ENCODE measurements around the gene MMP17. TPM values are rescaled to one million over a fixed set of nuclear protein-coding genes. Genes with fewer than 3 reads are reported as not detected.
"Not testable (repeated sequence)": the region's sequence is repeated elsewhere in the genome, so short reads cannot be mapped to it uniquely, and the experiment has no call there.

The MMP17 gene
- total RNA-seq, 1 donor from 2014 or later: 14.1 TPM

- Mint-ChIP-seq H3K27me3 (peaks cover 3% of the 10 kb centered on the region), H3K9me3 (peaks cover 10% of the 10 kb centered on the region), H3K36me3 (peaks cover 3% of the 10 kb centered on the region), H3K27ac (no peak overlapping the region), H3K4me1 (ENCODE audit: unreplicated experiment) (no peaks in the 10 kb centered on the region), H3K4me3 (no peak overlapping the region)
- DNase-seq (ENCODE audit: extremely low spot score, unreplicated experiment): no peak
- TF ChIP-seq CTCF (conservative IDR thresholded peaks at IDR 0.05): no peak
These were observed 19.3 kb upstream of the MMP17 start for GRCh38 chr12:131808744-131809371.

GRCh38 chr12:131809476-131810254, 18.5 kb upstream of the MMP17 start:
- H3K4me1 Mint-ChIP-seq (ENCODE audit: unreplicated experiment); H3K27me3 Mint-ChIP-seq; H3K36me3 Mint-ChIP-seq; H3K27ac Mint-ChIP-seq; H3K9me3 Mint-ChIP-seq; H3K4me3 Mint-ChIP-seq; DNase-seq (ENCODE audit: extremely low spot score, unreplicated experiment): not testable (repeated sequence)

- no peak overlapping the region for H3K4me3 Mint-ChIP-seq
- no peaks in the 10 kb centered on the region for H3K4me1 Mint-ChIP-seq (ENCODE audit: unreplicated experiment)
- peaks cover 3% of the 10 kb centered on the region for H3K27me3 Mint-ChIP-seq
- H3K27ac Mint-ChIP-seq: no peak overlapping the region
- TF ChIP-seq CTCF (conservative IDR thresholded peaks at IDR 0.05): no peak
- H3K36me3 Mint-ChIP-seq: peaks cover 3% of the 10 kb centered on the region
- peaks cover 10% of the 10 kb centered on the region for H3K9me3 Mint-ChIP-seq
- no peak for DNase-seq (ENCODE audit: extremely low spot score, unreplicated experiment)
These were observed 17.5 kb upstream of the MMP17 start for GRCh38 chr12:131810726-131811125.

GRCh38 chr12:131815131-131815530, 13.1 kb upstream of the MMP17 start:
- no peak overlapping the region for H3K27ac Mint-ChIP-seq
- no peak for DNase-seq (ENCODE audit: extremely low spot score, unreplicated experiment)
- no peak for TF ChIP-seq CTCF (conservative IDR thresholded peaks at IDR 0.05)

GRCh38 chr12:131816495-131816894, 11.7 kb upstream of the MMP17 start:
- Mint-ChIP-seq H3K36me3 (peaks cover 3% of the 10 kb centered on the region), H3K4me1 (ENCODE audit: unreplicated experiment) (no peaks in the 10 kb centered on the region), H3K9me3 (peaks cover 10% of the 10 kb centered on the region), H3K4me3 (no peak overlapping the region), H3K27me3 (peaks cover 8% of the 10 kb centered on the region), H3K27ac (no peak overlapping the region)
- no peak for DNase-seq (ENCODE audit: extremely low spot score, unreplicated experiment)
- TF ChIP-seq CTCF (conservative IDR thresholded peaks at IDR 0.05): no peak

More at GRCh38 chr12:131815131-131815530, 13.1 kb upstream of the MMP17 start:
- H3K9me3 Mint-ChIP-seq: peaks cover 10% of the 10 kb centered on the region
- H3K4me1 Mint-ChIP-seq (ENCODE audit: unreplicated experiment): no peaks in the 10 kb centered on the region
- H3K4me3 Mint-ChIP-seq: no peak overlapping the region
- H3K27me3 Mint-ChIP-seq: peaks cover 6% of the 10 kb centered on the region
- H3K36me3 Mint-ChIP-seq: peaks cover 3% of the 10 kb centered on the region

- H3K36me3 Mint-ChIP-seq: peaks cover 3% of the 10 kb centered on the region
- TF ChIP-seq CTCF (conservative IDR thresholded peaks at IDR 0.05): no peak
- no peak for DNase-seq (ENCODE audit: extremely low spot score, unreplicated experiment)
- no peak overlapping the region for H3K27ac Mint-ChIP-seq
- peaks cover 9% of the 10 kb centered on the region for H3K27me3 Mint-ChIP-seq
- H3K4me1 Mint-ChIP-seq (ENCODE audit: unreplicated experiment): no peaks in the 10 kb centered on the region
- peaks cover 5% of the 10 kb centered on the region for H3K9me3 Mint-ChIP-seq
- H3K4me3 Mint-ChIP-seq: no peak overlapping the region
These were observed 11.0 kb upstream of the MMP17 start for GRCh38 chr12:131817241-131817640.

Data from type B pancreatic cell (in vitro differentiated cells).